IMR-90 (cell line): Measurements from ENCODE around the gene VILL.

Source experiments
- CEBPB ChIP-seq: IDR thresholded peaks from 2 replicates; pipeline ENCODE4 v1.6.1; 2012; ENCODE audit warnings: low read depth, low read length, improper control_type of control experiment
- FOS ChIP-seq: fragments of 150-350 bp; IDR thresholded peaks from 2 replicates; pipeline ENCODE4 v1.6.1; 2016; ENCODE audit warnings: low read depth, low read length
- MAFK ChIP-seq: IDR thresholded peaks from 2 replicates; pipeline ENCODE4 v1.6.1; 2012; ENCODE audit warnings: low read depth, low read length, improper control_type of control experiment
- POLR2A ChIP-seq: IDR thresholded peaks from 2 replicates; pipeline ENCODE4 v1.6.1; 2012; ENCODE audit warnings: mild to moderate bottlenecking, low read depth, low read length
- RCOR1 ChIP-seq: IDR thresholded peaks from 2 replicates; pipeline ENCODE4 v1.6.1; 2012; ENCODE audit warnings: mild to moderate bottlenecking, low read length, improper control_type of control experiment; ENCODE audit not compliant: insufficient replicate concordance
- RFX5 ChIP-seq: IDR thresholded peaks from 2 replicates; pipeline ENCODE4 v1.8.0; 2012; ENCODE audit warnings: low read depth, mild to moderate bottlenecking, low read length, moderate library complexity
- TF ChIP-seq, protein P1 (sequence below): conservative IDR thresholded peaks from 2 replicates; pipeline ENCODE4 v1.5.1; 2012; ENCODE audit warnings: mild to moderate bottlenecking, low read depth, low read length, improper control_type of control experiment

GRCh38 chr3:37952564-37952963, 38.0 kb upstream of the VILL start:
- TF ChIP-seq MAFK = no peak
- no peak for TF ChIP-seq CEBPB
- TF ChIP-seq RFX5 = no peak
- TF ChIP-seq POLR2A = no peak
- TF ChIP-seq, protein P1, sequence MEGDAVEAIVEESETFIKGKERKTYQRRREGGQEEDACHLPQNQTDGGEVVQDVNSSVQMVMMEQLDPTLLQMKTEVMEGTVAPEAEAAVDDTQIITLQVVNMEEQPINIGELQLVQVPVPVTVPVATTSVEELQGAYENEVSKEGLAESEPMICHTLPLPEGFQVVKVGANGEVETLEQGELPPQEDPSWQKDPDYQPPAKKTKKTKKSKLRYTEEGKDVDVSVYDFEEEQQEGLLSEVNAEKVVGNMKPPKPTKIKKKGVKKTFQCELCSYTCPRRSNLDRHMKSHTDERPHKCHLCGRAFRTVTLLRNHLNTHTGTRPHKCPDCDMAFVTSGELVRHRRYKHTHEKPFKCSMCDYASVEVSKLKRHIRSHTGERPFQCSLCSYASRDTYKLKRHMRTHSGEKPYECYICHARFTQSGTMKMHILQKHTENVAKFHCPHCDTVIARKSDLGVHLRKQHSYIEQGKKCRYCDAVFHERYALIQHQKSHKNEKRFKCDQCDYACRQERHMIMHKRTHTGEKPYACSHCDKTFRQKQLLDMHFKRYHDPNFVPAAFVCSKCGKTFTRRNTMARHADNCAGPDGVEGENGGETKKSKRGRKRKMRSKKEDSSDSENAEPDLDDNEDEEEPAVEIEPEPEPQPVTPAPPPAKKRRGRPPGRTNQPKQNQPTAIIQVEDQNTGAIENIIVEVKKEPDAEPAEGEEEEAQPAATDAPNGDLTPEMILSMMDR = no peak
- TF ChIP-seq RCOR1 = no peak
- TF ChIP-seq FOS = 0 out of 2 replicates have a peak, but pooled peaks have one; percentile 10
